KG1 (cell line): ENCODE results near the gene LARP4.
"Not testable (repeated sequence)": the region's sequence is repeated elsewhere in the genome, so short reads cannot be mapped to it uniquely, and the experiment has no call there.

Source experiments
- DNase-seq: peaks from one replicate; lab custom pipeline; 2025; lab: John Stamatoyannopoulos, UW

LARP4 gene

GRCh38 chr12:50400638-50401499, at the start of gene LARP4:
TSS of gene LARP4 (plus strand) at chr12:50400885. CDS start at chr12:50401011, 126 bp downstream.
- peak; percentile 96 for DNase-seq

GRCh38 chr12:50351120-50352043, 49.3 kb upstream of the LARP4 start:
- DNase-seq = no peak

DNA sequence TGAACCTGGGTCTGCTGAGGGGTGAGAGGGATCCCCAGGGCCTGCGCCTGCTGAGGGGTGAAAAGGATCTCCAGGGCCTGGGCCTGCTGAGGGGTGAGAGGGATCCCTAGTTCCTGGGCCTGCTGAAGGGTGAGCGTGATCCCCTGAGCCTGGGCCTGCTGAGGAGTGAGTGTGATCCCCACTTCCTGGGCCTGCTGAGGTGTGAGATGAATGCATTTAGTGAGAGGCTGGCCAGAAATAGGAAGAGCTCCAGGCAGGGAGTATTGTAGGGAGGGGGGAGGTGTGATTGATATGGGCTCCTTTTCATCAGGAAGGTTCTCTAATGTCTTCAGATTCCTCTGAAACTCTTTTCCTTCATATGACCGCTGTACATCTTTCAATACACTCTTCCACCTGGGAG, 47.3 kb upstream of the LARP4 start:
- no peak for DNase-seq

DNA sequence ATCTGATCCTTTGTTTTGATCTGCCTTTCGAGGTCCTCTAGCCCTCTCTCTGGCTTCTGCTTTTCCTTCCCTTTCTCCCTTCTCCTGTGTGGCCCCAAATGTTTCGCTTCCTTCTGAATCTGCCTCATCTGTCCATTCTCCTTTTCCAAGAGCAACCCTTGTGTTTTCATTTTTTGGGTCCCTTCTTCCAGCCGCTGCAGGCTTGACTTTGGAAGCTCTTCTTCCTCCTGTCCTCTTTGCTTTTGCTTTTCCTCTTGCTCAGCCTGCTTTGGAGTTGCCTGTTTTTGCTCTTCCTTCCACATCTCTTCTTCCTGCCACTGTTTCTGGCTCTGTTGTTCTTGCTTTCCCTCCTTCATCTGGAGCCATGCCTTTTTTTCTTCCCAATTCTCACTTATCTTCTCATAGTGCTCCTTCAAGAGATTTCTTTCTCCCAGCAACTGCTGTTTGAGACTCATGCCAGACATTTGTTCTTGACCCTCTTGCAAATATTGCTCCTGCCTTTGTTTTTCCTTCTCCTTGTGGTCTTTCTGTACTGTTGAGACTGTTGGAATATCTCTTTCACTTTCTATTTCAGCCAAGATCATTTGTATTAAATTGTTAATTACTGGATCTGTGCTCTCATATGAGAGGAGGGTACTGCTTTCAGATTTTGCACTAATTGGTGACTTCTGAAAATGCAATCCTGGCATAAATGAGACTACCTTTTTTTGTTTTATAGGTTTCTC, 46.7 kb upstream of the LARP4 start:
- no peak for DNase-seq

DNA sequence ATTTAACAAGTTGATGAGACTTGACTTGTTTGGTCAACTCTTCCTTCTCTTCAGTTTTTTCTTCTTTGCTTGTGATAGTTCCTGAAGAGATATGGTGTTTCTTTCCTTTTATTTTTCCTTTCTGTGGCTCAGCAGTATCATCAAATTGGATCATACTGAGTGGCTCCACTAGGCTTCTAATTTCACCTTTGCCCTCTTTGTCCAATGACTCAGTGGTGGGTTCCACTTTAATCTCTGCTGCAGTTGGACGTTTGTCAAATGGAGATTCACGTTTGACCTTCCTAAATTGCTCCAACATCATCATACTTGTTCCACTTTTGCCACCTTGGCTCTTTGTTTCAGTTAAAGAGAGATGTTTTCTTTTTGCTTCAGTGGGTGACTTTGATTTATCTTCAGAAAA, 45.8 kb upstream of the LARP4 start:
- no peak for DNase-seq

DNA sequence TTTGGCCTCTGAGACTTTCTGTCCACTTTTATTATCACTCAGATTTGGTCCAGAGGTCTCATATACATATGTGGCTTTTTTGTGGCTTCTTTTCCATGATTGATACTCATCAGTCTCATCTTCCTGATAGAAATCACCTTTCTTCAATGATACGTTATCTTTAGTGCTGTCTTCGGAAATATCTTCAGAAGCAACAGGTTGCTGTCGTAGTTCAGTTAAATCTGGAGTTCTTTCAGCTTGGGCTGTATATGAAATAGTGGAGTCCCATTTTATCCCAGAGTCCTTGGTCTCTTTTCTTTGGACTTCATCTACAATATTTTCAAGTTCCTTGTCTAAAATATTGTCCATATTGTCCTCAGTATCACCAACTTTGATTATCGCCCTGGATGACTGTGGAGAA, 45.3 kb upstream of the LARP4 start:
- no peak for DNase-seq

DNA sequence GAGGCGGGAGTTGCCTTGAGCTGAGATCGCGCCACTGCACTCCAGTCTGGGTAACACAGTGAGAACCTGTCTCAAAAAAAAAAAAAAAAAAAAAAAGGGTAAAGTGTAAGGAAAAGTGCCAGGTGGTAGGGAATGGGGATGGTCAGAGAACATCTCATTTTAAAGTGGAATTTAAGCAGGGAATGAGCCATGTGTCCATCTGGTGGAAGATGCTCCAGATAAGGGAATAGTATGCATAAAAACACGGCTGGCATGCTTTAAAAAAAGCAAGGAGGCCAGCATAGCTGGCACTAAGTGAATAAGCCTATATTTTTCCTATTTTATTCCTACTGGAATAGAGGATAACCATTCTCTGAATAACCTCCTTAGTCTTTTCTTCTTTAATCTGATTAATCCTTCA, 38.0 kb upstream of the LARP4 start:
- DNase-seq = no peak

DNA sequence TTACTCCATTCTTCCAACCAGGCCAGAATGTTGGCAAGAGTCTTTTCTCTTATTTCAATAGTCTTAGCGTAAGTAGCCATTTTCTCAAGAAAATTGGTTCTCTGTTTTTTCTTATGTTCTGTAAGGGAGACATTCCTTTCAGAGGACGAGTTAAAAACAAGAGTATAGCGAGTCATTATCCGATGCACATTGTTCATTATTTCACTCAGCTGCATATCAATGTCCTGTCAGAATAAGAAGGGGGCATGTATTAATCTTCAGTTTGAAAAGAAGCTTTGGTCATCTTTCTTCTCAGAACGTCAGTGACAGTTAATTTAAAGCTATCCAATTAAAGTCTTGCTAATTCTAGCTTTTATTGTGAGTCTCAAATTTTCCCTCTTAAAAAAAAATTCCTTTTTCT, 37.5 kb upstream of the LARP4 start:
- no peak for DNase-seq

DNA sequence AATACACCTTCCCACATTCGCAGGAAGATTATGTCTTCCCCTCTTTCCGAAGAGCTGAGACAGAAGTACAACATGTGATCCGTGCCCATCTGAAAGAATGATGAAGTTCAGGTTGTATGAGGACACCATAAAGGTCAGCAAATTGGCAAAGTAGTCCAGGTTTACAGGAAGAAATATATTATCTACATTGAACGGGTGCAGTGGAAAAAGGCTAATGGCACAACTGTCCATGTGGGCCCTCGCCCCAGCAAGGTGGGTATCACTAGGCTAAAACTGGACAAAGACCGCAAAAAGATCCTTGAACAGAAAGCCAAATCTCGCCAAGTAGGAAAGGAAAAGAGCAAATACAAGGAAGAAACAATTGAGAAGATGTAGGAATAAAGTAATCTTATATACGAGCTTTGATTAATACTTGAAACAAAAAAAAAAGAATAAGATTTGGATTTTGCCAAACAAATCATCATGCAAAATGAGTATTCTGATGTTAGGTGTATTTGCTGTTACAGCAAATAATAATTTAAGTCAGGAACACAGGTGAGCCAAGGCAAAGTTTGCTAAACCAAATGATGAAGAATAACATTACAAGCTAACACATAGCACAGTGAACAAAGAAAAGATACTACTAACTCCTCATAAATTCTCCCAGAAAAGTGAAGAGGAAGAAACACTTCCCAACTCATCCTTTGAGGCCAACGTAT, 34.8 kb upstream of the LARP4 start:
- DNase-seq = no peak

GRCh38 chr12:50370672-50371071, 30.0 kb upstream of the LARP4 start:
- DNase-seq = not testable (repeated sequence)

DNA sequence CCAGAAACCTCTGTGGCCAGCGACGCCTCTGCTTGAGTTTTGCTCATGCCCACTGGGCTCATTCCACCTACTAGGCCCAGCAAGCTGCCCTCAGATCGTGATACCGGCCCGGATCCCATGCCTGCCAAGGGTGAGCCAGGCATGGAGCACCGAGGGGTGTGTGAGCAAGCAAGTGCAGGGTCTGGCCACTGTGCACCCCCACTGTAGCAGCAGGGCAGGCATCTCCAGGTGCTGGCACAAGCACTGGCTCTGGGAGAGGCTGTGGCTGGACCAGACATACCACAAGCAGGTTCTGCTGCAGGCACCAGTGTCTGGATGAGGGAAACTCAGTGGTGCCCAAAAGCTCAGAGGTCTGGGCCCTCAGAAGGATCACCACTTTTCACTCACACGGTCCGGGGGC, 24.9 kb upstream of the LARP4 start:
- no peak for DNase-seq

DNA sequence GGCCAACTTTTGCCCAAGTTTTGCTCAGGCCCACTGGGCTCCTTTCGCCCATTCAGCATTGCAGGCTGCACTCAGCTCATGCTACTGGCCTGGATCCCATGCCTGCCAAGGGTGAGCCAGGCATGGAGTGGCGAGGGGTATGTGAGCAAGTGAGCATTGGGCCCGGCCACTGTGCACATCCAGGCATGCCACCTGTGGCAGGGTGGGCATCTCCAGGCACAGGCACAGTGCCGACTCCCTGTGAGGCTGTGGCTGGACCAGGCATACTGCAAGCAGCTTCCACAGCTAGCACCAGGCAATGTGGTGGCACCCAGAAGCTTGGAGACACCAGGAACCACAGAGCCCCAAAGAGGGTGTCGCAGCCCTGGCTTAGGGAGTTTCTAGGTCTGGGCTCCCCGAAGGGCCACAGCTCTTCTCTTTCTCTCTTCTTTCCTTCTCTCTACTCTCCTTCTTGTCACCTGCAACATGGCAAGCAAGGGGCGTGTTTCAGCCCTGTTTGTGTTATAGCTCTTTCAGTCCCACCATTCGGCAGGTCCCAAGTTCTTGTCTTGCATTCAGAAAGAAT, 19.8 kb upstream of the LARP4 start:
- no peak for DNase-seq

GRCh38 chr12:50387487-50387886, 13.2 kb upstream of the LARP4 start:
- no peak for DNase-seq

DNA sequence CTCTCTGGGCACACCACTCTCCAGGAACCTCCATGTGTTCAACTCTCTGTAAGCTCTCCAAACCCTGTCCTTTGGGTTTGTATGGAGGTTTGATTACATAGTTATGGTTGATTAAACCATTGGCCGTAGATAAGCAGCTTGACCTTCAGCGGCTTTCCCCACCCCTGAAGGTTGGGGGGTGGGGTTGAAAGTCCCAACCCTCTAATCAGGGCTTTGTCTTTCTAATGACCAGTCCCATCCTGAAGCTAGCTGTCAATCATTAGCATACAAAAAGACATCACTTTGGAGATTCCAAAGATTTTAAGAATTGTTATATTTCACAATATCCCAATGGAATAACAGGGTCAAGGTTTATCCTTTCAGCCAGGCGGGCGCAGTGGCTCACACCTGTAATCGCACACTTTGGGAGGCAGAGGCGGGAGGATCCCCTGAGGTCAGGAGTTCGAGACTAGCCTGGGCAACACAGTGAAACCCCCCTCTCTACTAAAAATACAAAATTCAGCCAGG, 12.7 kb upstream of the LARP4 start:
- no peak for DNase-seq

GRCh38 chr12:50388793-50389192, 11.9 kb upstream of the LARP4 start:
- DNase-seq = not testable (repeated sequence)

DNA sequence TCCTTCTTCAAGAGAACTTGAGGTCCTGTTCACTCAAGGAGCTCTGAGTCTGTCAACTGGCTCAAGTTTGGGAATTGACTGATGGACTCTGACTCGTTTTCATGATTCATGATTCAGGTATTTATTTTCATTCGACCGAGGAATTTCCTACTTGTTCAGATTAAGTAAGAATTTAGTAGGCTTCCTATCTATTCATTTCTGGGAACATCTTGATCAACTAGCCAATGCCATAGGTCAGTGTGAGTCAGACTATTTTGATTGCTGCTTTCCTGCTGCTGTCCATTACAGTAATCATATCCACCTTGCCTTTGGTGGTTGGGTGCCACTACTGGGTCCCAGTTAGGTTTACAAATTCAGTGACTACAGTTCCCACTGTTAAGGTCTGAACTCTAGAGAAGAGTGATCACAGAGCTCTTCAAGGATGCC, 10.4 kb upstream of the LARP4 start:
- no peak for DNase-seq

- DNase-seq = no peak
Observed at GRCh38 chr12:50394469-50395029, 6.1 kb upstream of the LARP4 start.

- no peak for DNase-seq
Observed at GRCh38 chr12:50397117-50397650, 3.5 kb upstream of the LARP4 start.

GRCh38 chr12:50398931-50399330, 1.8 kb upstream of the LARP4 start:
- no peak for DNase-seq

DNA sequence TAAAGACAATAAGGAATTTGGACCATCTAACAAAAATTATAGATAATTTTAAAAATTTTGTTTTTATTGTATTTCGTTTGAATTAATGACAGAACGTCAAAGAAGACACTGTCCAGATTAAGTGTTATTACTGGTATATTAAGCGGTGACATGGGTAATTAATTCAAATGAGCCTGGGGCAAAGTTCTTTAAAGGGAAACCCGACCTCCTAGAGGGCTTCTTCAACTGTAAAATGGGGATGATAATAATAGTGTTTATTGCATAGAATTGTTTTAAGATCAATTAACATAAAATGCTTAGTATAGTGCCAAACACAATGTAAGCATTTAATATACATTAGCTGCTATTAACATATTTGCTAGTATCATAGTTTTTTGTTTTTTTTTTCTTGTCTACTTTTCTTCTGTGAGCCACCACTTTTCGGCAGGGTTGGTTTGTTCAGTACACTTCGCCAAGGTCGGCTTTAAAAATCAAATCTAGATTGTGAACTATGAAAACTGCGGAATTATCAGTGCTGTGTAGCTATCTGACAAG, 514 bp upstream of the LARP4 start:
- no peak for DNase-seq
